Activated CD4-positive, alpha-beta T cell treated with anti-CD3 and anti-CD28 coated beads, Interleukin-2, amount 10 ng/mL, durations not matched to agents 24 days and 14 days (primary cell): ENCODE results near the gene BCKDHB. TPM values are rescaled to one million over a fixed set of nuclear protein-coding genes. Genes with fewer than 3 reads are reported as not detected.

Experiments used
- DNase-seq: peaks from one replicate; pipeline ENCODE4 v3.0.0; 2022
- H3K27ac Mint-ChIP-seq: one replicate; pipeline ENCODE4 v1.8.0; 2022; ENCODE audit warnings: mild to moderate bottlenecking, mixed read lengths
- H3K27me3 Mint-ChIP-seq: one replicate; pipeline ENCODE4 v1.8.0; 2022; ENCODE audit warnings: mixed read lengths
- H3K36me3 Mint-ChIP-seq: one replicate; pipeline ENCODE4 v1.8.0; 2022; ENCODE audit warnings: low read depth, mild to moderate bottlenecking, mixed read lengths
- H3K4me1 Mint-ChIP-seq: one replicate; pipeline ENCODE4 v1.8.0; 2021; ENCODE audit warnings: mixed read lengths
- H3K4me3 Mint-ChIP-seq: one replicate; pipeline ENCODE4 v1.8.0; 2022; ENCODE audit warnings: mild to moderate bottlenecking, moderate library complexity, mixed read lengths
- H3K9me3 Mint-ChIP-seq: one replicate; pipeline ENCODE4 v1.8.0; 2021; ENCODE audit warnings: mixed read lengths
- intact Hi-C: fragments of 100-400 bp; cut with micrococcal nuclease; formaldehyde crosslinking; loops from one replicate; pipeline ENCODE4 v1.15.1; 2023
- total RNA-seq: library from RNA; stranded (reverse); gene quantifications from 2 replicates; pipeline ENCODE4 v1.2.3, GENCODE V29; 2022

Gene BCKDHB
- total RNA-seq, 1 donor from 2014 or later: 16.5 TPM

DNA sequence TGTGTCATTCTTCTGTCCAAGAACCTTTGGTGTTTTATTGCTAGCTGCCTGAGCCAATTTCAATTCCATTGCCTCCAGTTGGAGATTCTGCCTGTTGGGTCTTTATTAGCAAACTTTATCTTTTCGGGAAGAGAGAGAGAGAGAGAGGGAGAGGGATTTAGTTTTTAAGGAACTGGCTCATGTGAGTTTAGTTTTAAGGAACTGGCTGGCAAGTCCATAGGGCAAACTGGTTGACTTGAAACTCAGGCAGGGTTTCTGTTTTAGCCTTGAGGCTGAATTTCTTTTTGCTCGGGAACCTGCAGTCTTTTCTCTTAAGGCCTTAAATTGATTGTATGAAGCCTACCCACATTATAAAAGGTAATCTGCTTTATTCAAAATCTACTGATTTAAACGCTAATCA is 23.0 kb downstream of the BCKDHB start:
- intact Hi-C loops: no loop called here
- Mint-ChIP-seq H3K4me1 (no peaks in the 10 kb centered on the region), H3K27me3 (no peaks in the 10 kb centered on the region), H3K9me3 (no peaks in the 10 kb centered on the region), H3K27ac (no peak overlapping the region), H3K36me3 (peaks cover 6% of the 10 kb centered on the region), H3K4me3 (no peak overlapping the region)
- no peak for DNase-seq

DNA sequence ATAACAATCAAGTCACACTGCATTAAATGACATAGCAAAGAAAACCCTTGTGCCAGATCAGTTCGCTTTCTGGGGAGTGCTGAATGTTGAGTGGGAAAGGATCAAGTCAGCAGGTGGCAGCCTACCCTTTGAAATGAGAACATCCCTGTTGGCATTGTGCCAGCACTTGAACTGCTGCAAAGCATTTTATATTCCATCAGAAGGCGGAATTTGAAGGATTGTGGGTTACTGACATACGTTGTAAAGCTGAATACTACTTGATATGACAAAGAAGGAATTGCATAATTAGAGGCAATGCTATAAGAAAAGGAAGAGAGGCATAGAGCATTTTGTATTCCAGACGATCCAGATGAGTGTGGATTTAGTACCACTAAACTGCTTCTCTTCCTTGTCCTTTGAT is 26.5 kb downstream of the BCKDHB start:
- intact Hi-C loops: no loop called here
- Mint-ChIP-seq H3K9me3 (no peaks in the 10 kb centered on the region), H3K36me3 (peaks cover 9% of the 10 kb centered on the region), H3K4me1 (no peaks in the 10 kb centered on the region), H3K27me3 (no peaks in the 10 kb centered on the region), H3K27ac (no peak overlapping the region), H3K4me3 (no peak overlapping the region)
- peak; percentile 68 for DNase-seq

DNA sequence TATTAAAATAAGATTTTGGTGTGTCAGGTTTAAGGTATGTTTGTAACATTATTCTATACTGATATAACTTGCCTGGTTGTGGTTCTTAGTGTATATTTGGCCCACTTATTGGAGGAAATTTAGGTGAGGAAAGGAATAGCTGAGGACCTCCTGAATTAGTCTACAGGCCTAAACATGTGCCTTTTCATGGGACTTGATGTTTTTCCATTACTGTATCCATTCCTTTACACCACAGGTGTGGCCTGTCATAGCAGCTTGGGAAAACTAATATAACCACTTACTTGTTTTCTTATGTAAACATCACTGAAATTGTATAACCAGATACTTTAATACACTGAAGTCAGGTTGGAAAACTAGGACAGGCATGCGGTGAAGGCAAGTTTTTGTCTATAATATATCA is 27.6 kb downstream of the BCKDHB start:
- intact Hi-C loops: no loop called here
- H3K27me3 Mint-ChIP-seq: no peaks in the 10 kb centered on the region
- peaks cover 10% of the 10 kb centered on the region for H3K36me3 Mint-ChIP-seq
- no peaks in the 10 kb centered on the region for H3K4me1 Mint-ChIP-seq
- no peak for DNase-seq
- no peaks in the 10 kb centered on the region for H3K9me3 Mint-ChIP-seq
- H3K27ac Mint-ChIP-seq: no peak overlapping the region
- no peak overlapping the region for H3K4me3 Mint-ChIP-seq

DNA sequence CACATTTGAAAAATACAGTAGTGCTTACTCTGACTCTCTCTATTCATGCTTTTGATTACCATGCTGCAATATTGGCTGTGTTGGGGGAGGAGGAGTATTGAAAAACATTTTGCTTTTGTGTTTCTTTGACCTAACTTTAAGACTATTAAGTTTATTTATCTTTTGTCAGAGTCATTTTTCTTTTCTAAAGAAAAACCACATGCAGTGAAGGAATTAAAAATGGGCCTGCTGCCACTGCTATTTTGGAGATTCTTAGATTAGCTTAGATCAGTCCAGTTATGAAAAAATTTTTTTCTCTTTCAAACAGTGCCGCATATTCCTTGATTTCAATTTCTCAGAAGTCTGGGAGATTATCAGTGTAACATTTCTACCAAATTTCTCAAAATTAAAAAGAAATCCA is 36.1 kb downstream of the BCKDHB start:
- H3K4me1 Mint-ChIP-seq: peaks cover 2% of the 10 kb centered on the region
- H3K4me3 Mint-ChIP-seq: no peak overlapping the region
- no peaks in the 10 kb centered on the region for H3K27me3 Mint-ChIP-seq
- no peaks in the 10 kb centered on the region for H3K9me3 Mint-ChIP-seq
- intact Hi-C loops: no loop called here
- DNase-seq: no peak
- no peak overlapping the region for H3K27ac Mint-ChIP-seq
- peaks cover 7% of the 10 kb centered on the region for H3K36me3 Mint-ChIP-seq

DNA sequence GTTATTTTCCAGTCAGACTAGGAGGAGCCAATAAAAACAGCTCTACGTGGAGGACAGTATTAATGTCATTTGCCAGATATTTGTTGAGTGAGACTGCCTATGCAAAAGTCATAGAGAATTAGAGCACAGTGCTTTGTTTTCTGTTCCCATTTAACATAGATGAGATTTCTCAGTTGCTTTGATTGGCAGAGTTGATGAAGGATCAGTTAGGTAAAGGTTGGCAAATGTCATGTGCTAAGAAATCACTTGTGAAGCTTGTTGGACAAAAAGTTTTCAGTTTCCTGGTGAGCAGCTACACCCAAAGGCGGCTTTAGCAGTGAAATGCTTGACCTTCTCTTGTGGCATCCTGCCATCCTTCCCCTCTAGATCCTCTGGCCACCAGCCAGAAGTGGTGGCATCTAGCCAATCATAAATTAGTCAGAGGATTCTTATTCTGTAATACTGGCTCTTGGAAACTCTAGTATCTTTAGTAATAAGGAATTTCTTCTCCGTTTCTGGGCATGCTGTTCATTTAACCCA is 37.0 kb downstream of the BCKDHB start:
- DNase-seq: no peak
- H3K27me3 Mint-ChIP-seq: no peaks in the 10 kb centered on the region
- peaks cover 9% of the 10 kb centered on the region for H3K36me3 Mint-ChIP-seq
- H3K4me3 Mint-ChIP-seq: no peak overlapping the region
- no peaks in the 10 kb centered on the region for H3K9me3 Mint-ChIP-seq
- peaks cover 2% of the 10 kb centered on the region for H3K4me1 Mint-ChIP-seq
- no peak overlapping the region for H3K27ac Mint-ChIP-seq
- intact Hi-C loops: no loop called here

DNA sequence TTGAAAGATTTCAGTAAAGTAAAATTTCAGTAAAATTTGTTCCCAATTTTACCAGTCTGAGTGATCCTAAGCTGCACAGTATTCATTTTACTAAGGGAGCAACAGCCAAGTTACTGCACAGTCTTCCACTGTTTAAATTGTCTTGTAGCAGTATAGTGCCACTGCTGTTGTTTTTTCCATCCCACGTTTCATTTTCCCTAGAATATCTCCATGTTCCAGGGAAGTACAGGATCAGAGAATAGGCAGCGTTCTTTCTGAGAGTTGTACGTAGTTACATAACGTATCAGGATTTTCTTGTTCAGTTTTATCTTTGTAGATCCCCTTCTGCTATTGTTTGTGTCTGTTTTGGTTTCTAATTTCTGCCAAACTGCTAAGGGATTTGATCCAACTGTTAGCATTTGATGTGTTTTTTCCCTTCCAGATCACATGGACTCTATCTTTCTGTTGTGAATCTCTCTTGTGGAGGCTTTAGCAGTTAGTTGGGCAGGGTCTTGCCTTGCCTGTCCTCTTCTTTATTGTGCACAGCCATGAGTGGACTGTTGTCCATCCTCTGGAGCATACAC is 38.4 kb downstream of the BCKDHB start:
- Mint-ChIP-seq H3K9me3 (no peaks in the 10 kb centered on the region), H3K4me1 (peaks cover 2% of the 10 kb centered on the region), H3K36me3 (peaks cover 11% of the 10 kb centered on the region), H3K4me3 (no peak overlapping the region), H3K27me3 (no peaks in the 10 kb centered on the region), H3K27ac (no peak overlapping the region)
- DNase-seq: no peak
- intact Hi-C loops: no loop called here

DNA sequence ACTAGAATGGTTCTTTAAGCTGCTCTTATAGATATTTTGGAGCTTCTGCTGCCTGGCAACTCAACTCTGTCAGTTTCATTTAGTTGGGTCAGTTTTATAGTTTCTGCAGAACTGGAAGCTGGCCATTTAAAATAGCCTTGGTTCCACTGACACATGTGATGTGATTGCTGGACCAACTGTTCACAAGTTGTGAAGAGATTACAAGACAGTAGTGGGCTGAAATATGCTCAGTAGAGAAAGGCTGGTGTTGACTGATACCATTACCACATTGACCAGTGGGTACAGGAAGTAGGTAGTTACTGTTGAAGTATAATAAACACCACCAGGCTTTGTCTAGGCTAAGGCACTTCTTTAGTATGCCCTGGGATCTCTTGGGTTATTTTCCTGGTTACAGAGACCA is 39.0 kb downstream of the BCKDHB start:
- H3K27ac Mint-ChIP-seq: no peak overlapping the region
- no peak overlapping the region for H3K4me3 Mint-ChIP-seq
- no peaks in the 10 kb centered on the region for H3K9me3 Mint-ChIP-seq
- peaks cover 2% of the 10 kb centered on the region for H3K4me1 Mint-ChIP-seq
- intact Hi-C loops: no loop called here
- H3K27me3 Mint-ChIP-seq: no peaks in the 10 kb centered on the region
- no peak for DNase-seq
- H3K36me3 Mint-ChIP-seq: peaks cover 13% of the 10 kb centered on the region

DNA sequence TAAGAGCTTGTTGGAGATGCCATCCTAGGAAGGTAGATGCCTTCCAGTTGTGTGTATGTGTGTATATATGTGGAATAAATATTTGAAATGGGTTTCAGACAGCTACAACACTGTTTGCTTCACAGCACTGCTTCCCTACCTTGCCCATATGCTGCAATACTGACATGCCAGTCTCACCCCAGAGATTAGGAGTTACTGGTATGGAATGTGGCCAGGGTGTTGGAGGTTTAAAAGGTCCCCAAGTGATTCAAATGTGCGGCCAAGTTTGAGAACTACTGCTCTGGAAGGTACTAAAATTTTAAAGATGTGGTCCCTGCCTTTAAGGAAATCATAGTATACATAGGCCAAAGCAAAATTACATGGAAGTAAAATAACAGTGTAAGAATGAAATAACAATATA is 39.5 kb downstream of the BCKDHB start:
- DNase-seq: no peak
- H3K4me3 Mint-ChIP-seq: no peak overlapping the region
- no peaks in the 10 kb centered on the region for H3K9me3 Mint-ChIP-seq
- H3K36me3 Mint-ChIP-seq: peaks cover 13% of the 10 kb centered on the region
- no peak overlapping the region for H3K27ac Mint-ChIP-seq
- peaks cover 2% of the 10 kb centered on the region for H3K4me1 Mint-ChIP-seq
- intact Hi-C loops: no loop called here
- H3K27me3 Mint-ChIP-seq: no peaks in the 10 kb centered on the region

DNA sequence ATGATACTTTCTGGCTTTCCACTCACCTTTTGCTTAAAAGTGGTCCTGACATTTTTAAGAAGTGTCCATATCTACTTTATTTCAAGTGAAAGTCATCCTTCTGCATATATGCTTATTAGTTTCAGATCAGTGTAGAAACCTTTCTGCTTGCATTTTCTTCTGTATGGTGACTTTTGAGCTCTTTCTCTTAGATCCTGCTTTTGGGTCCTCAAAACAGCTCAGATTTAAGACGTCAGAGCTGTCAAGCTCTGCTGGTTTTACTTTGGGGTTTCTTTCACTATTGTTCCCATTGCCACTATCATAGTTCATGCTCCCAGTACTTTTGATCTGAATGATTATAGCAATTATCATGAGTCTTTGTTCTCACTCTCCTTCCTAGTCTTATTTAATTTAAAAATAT is 41.7 kb downstream of the BCKDHB start:
- Mint-ChIP-seq H3K4me1 (peaks cover 2% of the 10 kb centered on the region), H3K36me3 (peaks cover 13% of the 10 kb centered on the region), H3K9me3 (no peaks in the 10 kb centered on the region), H3K4me3 (no peak overlapping the region), H3K27ac (no peak overlapping the region), H3K27me3 (no peaks in the 10 kb centered on the region)
- intact Hi-C loops: no loop called here
- no peak for DNase-seq

DNA sequence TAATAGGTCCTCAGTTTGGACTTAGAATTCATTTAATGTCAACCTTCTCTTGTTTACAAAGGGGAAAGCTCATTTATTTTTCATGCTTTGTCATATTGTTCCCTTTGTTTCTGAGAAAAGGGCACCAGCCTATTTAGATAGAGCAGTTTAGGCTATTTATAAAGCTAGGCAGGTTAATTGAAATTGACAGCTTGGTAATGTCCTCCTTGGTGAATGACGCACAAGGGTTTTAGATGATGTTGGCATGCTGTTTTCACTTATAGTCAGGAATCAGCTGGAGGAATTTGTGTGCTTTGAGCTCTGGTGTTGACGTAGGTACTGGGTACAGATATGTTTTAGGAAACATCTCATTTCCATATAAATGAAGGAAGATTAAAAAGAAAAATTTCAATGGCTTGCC is 45.2 kb downstream of the BCKDHB start:
- H3K9me3 Mint-ChIP-seq: no peaks in the 10 kb centered on the region
- intact Hi-C loops: no loop called here
- H3K4me1 Mint-ChIP-seq: no peaks in the 10 kb centered on the region
- no peak for DNase-seq
- no peaks in the 10 kb centered on the region for H3K27me3 Mint-ChIP-seq
- peaks cover 10% of the 10 kb centered on the region for H3K36me3 Mint-ChIP-seq
- no peak overlapping the region for H3K4me3 Mint-ChIP-seq
- no peak overlapping the region for H3K27ac Mint-ChIP-seq

DNA sequence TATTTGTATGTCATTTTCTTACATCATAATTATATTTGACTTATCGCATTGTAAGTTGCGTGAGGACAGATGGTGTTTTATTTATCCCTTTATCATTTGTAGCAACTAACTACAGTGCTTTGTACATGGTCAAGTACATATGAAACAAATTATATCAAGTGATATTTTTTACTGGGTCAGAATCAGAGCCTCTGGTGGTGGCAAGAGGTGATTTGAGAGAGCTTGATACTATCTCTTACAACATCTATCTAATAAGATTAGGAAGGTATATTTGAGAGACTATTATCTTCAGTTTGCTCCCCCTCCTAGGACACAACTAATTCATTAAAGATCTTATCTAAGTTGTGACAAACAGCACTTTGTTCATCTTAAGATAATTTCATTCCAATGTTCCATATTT is 47.7 kb downstream of the BCKDHB start:
- H3K36me3 Mint-ChIP-seq: peaks cover 3% of the 10 kb centered on the region
- no peaks in the 10 kb centered on the region for H3K4me1 Mint-ChIP-seq
- no peaks in the 10 kb centered on the region for H3K9me3 Mint-ChIP-seq
- DNase-seq: no peak
- H3K4me3 Mint-ChIP-seq: no peak overlapping the region
- H3K27ac Mint-ChIP-seq: no peak overlapping the region
- no peaks in the 10 kb centered on the region for H3K27me3 Mint-ChIP-seq
- intact Hi-C loops: no loop called here

DNA sequence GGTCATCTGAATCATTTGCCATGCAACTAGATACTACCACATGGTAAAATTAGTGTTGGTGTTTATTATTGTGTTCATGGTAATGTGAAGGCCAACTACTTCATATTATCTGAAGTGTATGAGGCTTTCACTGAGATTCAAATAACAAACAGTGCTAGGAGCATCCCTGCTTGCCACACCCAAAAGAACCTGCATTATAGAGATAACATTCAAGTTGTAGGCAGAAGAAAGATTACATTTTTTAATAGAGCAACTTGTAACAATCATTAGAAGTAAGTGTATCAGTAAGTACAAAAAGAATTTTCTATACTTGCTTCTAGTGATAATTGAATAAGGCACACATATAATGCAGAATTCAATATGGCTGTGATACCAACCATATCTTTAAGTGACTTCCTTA is 49.8 kb downstream of the BCKDHB start:
- H3K9me3 Mint-ChIP-seq: no peaks in the 10 kb centered on the region

DNA sequence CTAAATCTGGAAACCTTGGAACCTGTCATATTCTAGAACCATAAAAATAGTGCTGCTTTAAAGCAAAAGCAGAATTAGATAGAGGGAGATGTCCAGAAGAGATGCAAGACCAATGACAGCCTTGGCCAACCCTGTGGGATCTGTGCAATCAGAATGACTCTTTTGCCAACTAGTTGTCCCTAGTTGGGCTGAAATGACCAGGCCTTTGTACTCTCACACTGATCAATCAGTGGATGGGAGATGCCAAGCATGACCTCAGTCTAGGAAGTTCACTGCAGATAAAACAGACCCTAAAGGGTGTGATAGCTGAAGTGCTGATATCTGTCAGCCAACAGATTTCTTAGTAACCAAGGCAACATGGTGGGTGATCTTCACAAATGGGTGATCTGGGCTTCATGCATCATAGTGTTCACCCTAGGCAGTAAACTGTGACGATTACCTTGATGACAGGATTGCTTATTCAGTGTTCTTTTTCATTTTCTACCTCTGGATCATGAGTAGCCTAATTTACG is 52.1 kb downstream of the BCKDHB start:
- Mint-ChIP-seq H3K27ac (no peak overlapping the region), H3K4me3 (no peak overlapping the region), H3K4me1 (no peaks in the 10 kb centered on the region), H3K36me3 (no peaks in the 10 kb centered on the region), H3K27me3 (no peaks in the 10 kb centered on the region), H3K9me3 (no peaks in the 10 kb centered on the region)
- intact Hi-C loops: no loop called here
- no peak for DNase-seq

More for the DNA sequence above, 49.8 kb downstream of the BCKDHB start:
- intact Hi-C loops: no loop called here
- H3K4me3 Mint-ChIP-seq: no peak overlapping the region
- H3K27me3 Mint-ChIP-seq: no peaks in the 10 kb centered on the region
- DNase-seq: no peak
- H3K36me3 Mint-ChIP-seq: no peaks in the 10 kb centered on the region
- no peaks in the 10 kb centered on the region for H3K4me1 Mint-ChIP-seq
- no peak overlapping the region for H3K27ac Mint-ChIP-seq

DNA sequence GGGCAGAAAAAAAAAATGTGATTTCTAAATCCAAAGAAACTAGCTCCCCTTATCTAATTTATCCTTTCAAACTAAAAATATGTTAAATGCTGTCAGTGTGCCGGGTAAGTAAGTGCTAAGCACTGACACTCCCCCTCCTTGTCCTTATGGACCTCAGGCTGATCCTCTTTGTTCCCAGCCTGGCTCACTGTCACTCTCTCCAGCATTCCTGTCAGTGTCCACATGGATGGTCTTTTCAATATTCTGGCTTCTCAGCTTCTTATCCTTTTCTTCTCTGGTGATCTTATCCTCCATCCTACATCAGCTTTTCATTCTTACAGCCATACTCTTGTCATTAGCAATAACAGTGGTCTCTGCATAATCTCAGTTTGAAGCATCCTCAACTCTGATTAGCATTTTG is 55.0 kb downstream of the BCKDHB start:
- H3K4me3 Mint-ChIP-seq: no peak overlapping the region
- H3K36me3 Mint-ChIP-seq: no peaks in the 10 kb centered on the region
- peaks cover 13% of the 10 kb centered on the region for H3K4me1 Mint-ChIP-seq
- H3K27ac Mint-ChIP-seq: no peak overlapping the region
- no peaks in the 10 kb centered on the region for H3K9me3 Mint-ChIP-seq
- intact Hi-C loops: loop anchor here (5.0 to 10.0 kb wide), 2 partner anchors 159 to 827 kb away; partner anchors contain the start of gene TTK
- no peak for DNase-seq
- H3K27me3 Mint-ChIP-seq: no peaks in the 10 kb centered on the region

DNA sequence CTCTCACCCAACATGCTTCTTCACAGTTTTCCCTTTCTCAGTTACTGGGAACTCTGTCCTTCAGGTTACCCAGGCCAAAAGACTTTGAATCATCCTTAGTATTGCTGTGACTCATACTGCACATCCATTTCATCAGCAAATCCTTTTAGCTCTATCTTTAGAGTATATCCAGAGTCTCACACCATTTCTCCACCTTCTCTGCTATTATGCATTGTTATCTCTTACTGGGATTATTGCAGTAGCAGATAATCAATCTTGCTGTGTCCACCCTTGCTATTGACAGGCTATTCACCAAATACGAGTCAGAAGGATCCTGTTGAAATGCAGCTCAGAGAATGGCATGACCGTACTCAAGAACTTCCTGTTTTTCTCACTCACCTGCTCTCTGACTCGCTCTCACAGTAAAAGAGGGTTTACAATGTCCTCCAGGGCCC is 57.3 kb downstream of the BCKDHB start:
- Mint-ChIP-seq H3K27ac (no peak overlapping the region), H3K27me3 (no peaks in the 10 kb centered on the region), H3K4me1 (peaks cover 15% of the 10 kb centered on the region), H3K4me3 (no peak overlapping the region), H3K36me3 (peaks cover 2% of the 10 kb centered on the region), H3K9me3 (no peaks in the 10 kb centered on the region)
- DNase-seq: peak; percentile 73
- intact Hi-C loops: loop anchor here (5.0 to 10.0 kb wide), 2 partner anchors 161 to 829 kb away; partner anchors contain the start of gene TTK
